Measurements from ENCODE around the gene TNNI2.

The TNNI2 gene

DNA sequence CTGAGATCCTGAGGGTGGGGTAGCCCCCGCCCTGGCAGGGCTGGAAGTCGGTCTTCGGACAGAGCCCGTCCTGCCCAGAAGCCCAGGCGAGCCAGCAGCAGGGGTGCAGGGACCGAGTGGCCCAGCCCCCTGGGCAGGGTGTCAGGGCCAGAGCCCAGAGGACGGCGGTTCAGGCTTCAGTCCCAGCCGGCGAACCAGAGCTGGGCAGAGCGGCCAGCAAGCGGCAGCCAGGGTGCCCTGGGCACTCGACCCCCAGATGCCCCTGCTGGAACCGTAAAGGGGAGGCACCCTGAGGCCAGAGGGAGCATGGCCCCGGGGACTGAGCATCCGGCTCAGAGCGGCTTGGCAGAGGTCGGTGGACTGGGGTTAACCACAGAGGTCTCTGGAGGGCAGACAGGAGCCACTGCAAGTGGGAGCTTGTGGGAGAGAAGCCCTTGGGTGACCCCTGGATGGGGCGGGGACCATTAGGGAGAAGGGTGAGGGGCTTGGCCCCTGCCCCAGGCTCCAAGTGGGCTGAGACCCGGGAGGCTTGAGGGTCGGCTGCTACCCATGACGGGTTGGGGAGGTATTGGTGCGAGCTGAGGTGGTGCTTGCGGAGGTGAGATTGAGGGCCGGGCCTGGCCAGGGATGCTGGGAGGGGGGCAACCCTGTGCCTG, 30.0 kb downstream of the TNNI2 start:
- no peaks in the 10 kb centered on the region for H3K9me3 ChIP-seq
- peaks cover 5 to 97% of the 10 kb centered on the region in 2 experiments for H3K4me1 ChIP-seq (ENCODE audit: control insufficient read depth in 1 of 2, insufficient read depth in 1 of 2, low read depth in 1 of 2, low read length in 1 of 2)
- H3K27ac ChIP-seq, result peak overlapping the region; percentile 45
- TF ChIP-seq, protein P1, sequence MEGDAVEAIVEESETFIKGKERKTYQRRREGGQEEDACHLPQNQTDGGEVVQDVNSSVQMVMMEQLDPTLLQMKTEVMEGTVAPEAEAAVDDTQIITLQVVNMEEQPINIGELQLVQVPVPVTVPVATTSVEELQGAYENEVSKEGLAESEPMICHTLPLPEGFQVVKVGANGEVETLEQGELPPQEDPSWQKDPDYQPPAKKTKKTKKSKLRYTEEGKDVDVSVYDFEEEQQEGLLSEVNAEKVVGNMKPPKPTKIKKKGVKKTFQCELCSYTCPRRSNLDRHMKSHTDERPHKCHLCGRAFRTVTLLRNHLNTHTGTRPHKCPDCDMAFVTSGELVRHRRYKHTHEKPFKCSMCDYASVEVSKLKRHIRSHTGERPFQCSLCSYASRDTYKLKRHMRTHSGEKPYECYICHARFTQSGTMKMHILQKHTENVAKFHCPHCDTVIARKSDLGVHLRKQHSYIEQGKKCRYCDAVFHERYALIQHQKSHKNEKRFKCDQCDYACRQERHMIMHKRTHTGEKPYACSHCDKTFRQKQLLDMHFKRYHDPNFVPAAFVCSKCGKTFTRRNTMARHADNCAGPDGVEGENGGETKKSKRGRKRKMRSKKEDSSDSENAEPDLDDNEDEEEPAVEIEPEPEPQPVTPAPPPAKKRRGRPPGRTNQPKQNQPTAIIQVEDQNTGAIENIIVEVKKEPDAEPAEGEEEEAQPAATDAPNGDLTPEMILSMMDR (IDR thresholded peaks at IDR 0.05), result no peak
- peaks cover 92% of the 10 kb centered on the region for H3K36me3 ChIP-seq
- H3K4me3 ChIP-seq (ENCODE audit: low read depth in 1 of 2, low read length in 1 of 2), result no peak overlapping the region
- H3K27me3 ChIP-seq, result no peaks in the 10 kb centered on the region

DNA sequence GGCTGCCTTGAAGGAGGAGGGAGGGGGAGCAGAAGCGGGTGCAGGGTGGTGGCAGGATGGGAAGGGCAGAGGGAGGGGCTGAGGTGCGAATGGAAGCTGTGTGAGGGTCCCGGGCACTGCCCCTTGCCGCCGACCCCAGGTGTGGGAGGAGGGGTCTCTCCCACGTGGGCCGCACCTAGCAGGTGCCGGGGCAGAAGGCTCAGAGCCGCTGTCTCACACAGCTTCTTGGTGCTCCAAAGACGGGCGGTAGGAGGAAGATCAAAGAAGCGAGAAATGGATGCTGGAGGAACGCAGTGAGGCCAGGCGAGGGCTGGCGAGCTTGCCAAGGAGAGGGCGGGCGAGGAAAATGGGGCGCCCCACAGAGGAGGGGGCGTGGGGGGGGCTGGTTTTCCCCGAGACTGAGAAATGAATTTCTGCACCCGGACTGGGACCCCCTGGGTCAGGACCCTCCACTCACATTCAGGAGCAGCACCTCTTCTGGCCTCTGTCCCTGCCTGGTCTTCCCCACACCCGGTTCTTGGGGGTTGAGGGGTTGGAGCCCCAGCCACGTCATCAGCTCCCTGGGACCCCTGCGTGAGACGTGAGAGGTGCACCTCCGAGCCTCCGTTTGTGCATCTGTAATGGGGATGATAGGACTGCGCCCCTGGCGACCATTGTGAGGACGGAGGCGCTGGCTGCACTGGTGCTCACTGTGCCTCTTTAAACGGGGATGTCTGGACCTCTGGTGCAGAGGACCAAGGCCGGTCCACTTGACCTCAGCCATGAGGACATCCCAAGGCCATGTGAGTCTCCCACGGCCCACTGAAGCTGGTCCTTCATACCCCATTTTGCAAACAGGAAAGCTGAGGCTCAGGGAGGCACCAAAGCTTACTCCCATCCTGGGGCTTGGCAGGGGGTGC, 30.9 kb downstream of the TNNI2 start:
- Histone ChIP-seq H3K27ac (peak overlapping the region; percentile 45), H3K4me1 (ENCODE audit: control insufficient read depth in 1 of 2, insufficient read depth in 1 of 2, low read depth in 1 of 2, low read length in 1 of 2) (peaks cover 5 to 93% of the 10 kb centered on the region in 2 experiments), H3K9me3 (no peaks in the 10 kb centered on the region), H3K27me3 (no peaks in the 10 kb centered on the region), H3K4me3 (ENCODE audit: low read depth in 1 of 2, low read length in 1 of 2) (no peak overlapping the region), H3K36me3 (peaks cover 88% of the 10 kb centered on the region)
- TF ChIP-seq, protein P1 (IDR thresholded peaks at IDR 0.05), result no peak

DNA sequence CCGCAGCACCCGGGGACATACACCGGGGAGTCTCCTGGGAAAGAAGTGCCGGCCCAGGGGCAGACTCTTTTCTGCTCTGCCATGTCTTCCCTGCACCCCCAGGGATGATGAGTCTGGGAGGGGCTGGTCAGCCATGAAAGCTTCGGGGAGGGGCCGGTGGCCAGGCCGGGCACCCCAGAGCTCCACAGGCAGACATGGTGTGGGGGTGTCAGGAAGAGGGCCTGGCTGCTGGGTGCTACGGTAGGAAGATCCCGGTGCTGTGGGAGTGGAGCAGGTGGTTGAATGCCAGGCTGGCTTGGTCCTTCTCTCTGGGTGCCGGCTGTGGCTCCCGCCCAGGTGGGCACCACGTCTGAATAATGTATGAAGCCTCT, 31.5 kb downstream of the TNNI2 start:
- TF ChIP-seq, protein P1 (IDR thresholded peaks at IDR 0.05), result no peak
- Histone ChIP-seq H3K36me3 (peaks cover 88% of the 10 kb centered on the region), H3K27ac (peak overlapping the region; percentile 18), H3K27me3 (no peaks in the 10 kb centered on the region), H3K4me3 (ENCODE audit: low read depth in 1 of 2, low read length in 1 of 2) (no peak overlapping the region), H3K9me3 (no peaks in the 10 kb centered on the region), H3K4me1 (ENCODE audit: control insufficient read depth in 1 of 2, insufficient read depth in 1 of 2, low read depth in 1 of 2, low read length in 1 of 2) (peaks cover 5 to 93% of the 10 kb centered on the region in 2 experiments)

DNA sequence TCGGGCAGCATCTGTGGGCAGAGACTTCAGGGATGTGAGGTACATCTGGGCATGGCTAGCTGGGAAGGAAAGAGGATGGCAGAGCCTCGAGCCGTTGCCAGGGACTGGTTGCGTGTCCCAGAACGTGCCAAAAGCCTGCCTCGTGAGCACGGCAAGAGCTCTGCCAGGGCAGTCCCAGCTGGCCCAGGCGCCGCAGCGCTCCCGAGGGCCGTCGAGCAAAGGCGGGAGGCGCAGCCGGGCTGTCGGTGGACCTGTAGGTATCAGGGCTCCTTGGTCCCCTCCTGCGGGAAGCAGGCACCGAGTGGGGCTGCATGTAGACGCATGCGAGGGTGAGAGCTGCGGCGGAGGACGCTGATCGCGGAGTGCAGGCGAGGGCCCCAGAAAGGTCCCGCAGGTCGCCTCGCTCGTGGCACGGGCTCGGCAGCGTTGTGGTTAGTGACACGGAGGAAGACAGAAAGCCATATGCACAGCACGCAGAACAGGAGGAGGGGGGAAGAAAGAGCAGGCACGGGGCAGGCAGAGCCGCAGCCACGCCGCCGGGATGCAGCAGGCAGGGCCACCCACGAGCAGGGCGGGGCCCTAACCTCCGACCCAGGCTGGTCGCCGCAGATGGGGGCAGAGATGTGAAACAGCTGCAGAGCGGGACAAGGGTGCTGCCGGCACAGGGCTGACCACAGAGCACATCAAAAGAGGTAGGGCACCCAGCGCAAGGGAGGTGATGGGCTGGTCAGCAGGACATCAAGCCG, 32.1 kb downstream of the TNNI2 start:
- Histone ChIP-seq H3K4me1 (ENCODE audit: control insufficient read depth in 1 of 2, insufficient read depth in 1 of 2, low read depth in 1 of 2, low read length in 1 of 2) (peaks cover 5 to 94% of the 10 kb centered on the region in 2 experiments), H3K4me3 (ENCODE audit: low read depth in 1 of 2, low read length in 1 of 2) (no peak overlapping the region)

DNA sequence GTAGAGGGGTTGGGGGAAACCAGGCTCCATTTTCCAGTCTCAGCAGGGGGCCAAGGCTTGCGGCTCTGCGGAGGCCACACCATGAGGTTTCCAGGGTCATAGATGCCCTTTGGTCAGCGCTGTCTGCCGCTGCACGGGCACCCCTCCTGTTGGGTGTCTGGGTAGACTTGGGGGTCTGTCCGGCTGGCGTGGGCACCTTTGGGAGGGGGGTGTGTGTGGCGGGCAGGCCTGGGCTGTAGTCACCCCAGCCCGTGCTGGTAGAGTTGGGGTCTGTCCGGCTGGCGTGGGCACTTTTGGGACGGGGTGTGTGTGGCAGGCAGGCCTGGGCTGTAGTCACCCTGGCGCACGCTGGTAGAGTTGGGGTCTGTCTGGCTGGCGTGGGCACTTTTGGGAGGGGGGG, 32.8 kb downstream of the TNNI2 start:
- no peaks in the 10 kb centered on the region for H3K27me3 ChIP-seq
- no peaks in the 10 kb centered on the region for H3K9me3 ChIP-seq
- no peak overlapping the region for H3K27ac ChIP-seq
- TF ChIP-seq, protein P1 (IDR thresholded peaks at IDR 0.05), result no peak
- H3K36me3 ChIP-seq, result peaks cover 88% of the 10 kb centered on the region
- peaks cover 10 to 94% of the 10 kb centered on the region in 2 experiments for H3K4me1 ChIP-seq (ENCODE audit: control insufficient read depth in 1 of 2, insufficient read depth in 1 of 2, low read depth in 1 of 2, low read length in 1 of 2)
- no peak overlapping the region for H3K4me3 ChIP-seq (ENCODE audit: low read depth in 1 of 2, low read length in 1 of 2)

More for the DNA sequence above, 32.1 kb downstream of the TNNI2 start:
- TF ChIP-seq, protein P1 (IDR thresholded peaks at IDR 0.05), result no peak
- Histone ChIP-seq H3K9me3 (no peaks in the 10 kb centered on the region), H3K27ac (peak overlapping the region; percentile 18), H3K27me3 (no peaks in the 10 kb centered on the region), H3K36me3 (peaks cover 88% of the 10 kb centered on the region)

Data from neutrophil (primary cell).